Neural progenitor cell (in vitro differentiated cells): ENCODE results near the gene FLRT2. TPM values are rescaled to one million over a fixed set of nuclear protein-coding genes. Genes with fewer than 3 reads are reported as not detected.

ENCODE experiments used
- DNase-seq: peaks from one replicate; pipeline ENCODE4 v3.0.0-alpha.2; 2016; ENCODE audit warnings: low spot score
- H2AFZ ChIP-seq: fragments of 200-600 bp; sonication (generic); replicated peaks from 2 replicates; pipeline ENCODE4 v1.6.1; 2016; ENCODE audit warnings: antibody characterized with exemption
- H3F3A ChIP-seq: fragments of 200-600 bp; sonication (generic); 2 replicates; pipeline ENCODE4 v1.6.1; 2016; ENCODE audit warnings: antibody characterized with exemption, low read depth
- H3K27ac ChIP-seq: fragments of 200-600 bp; sonication (generic); 2 replicates; pipeline ENCODE4 v1.5.1; 2016; ENCODE audit warnings: mild to moderate bottlenecking
- H3K27me3 ChIP-seq: fragments of 200-600 bp; sonication (generic); 2 replicates; pipeline ENCODE4 v1.6.1; 2016; ENCODE audit warnings: mild to moderate bottlenecking, moderate library complexity
- H3K36me3 ChIP-seq: fragments of 200-600 bp; sonication (generic); 2 replicates; pipeline ENCODE4 v1.5.1; 2016
- H3K4me1 ChIP-seq: fragments of 200-600 bp; sonication (generic); 2 replicates; pipeline ENCODE4 v1.6.1; 2016; ENCODE audit warnings: mixed run types
- H3K4me2 ChIP-seq: fragments of 200-600 bp; sonication (generic); 2 replicates; pipeline ENCODE4 v1.6.1; 2016
- H3K4me3 ChIP-seq: fragments of 200-600 bp; sonication (generic); 2 replicates; pipeline ENCODE4 v1.5.1; 2016
- H3K79me2 ChIP-seq: fragments of 200-600 bp; sonication (generic); 2 replicates; pipeline ENCODE4 v1.6.1; 2016; ENCODE audit warnings: low read depth
- H3K9ac ChIP-seq: fragments of 200-600 bp; sonication (generic); 2 replicates; pipeline ENCODE4 v1.6.1; 2016
- H3K9me3 ChIP-seq: fragments of 200-600 bp; sonication (generic); 2 replicates; pipeline ENCODE4 v1.5.1; 2016; ENCODE audit warnings: low read depth
- H4K20me1 ChIP-seq: fragments of 200-600 bp; sonication (generic); 2 replicates; pipeline ENCODE4 v1.6.1; 2016; ENCODE audit warnings: low read depth
- H3K27ac Mint-ChIP-seq: 3 replicates; pipeline ENCODE4 v1.8.0; 2021; ENCODE audit warnings: mixed read lengths
- H3K27me3 Mint-ChIP-seq: 2 replicates; pipeline ENCODE4 v1.8.0; 2022; ENCODE audit warnings: low read depth, mild to moderate bottlenecking, inconsistent platforms, moderate library complexity, mixed read lengths; ENCODE audit not compliant: insufficient read depth
- H3K36me3 Mint-ChIP-seq: 3 replicates; pipeline ENCODE4 v1.8.0; 2021; ENCODE audit warnings: mixed read lengths
- H3K4me1 Mint-ChIP-seq: 3 replicates; pipeline ENCODE4 v1.8.0; 2021; ENCODE audit warnings: mixed read lengths
- H3K4me3 Mint-ChIP-seq: 3 replicates; pipeline ENCODE4 v1.8.0; 2021; ENCODE audit warnings: mild to moderate bottlenecking, moderate library complexity, mixed read lengths
- H3K9me3 Mint-ChIP-seq: 3 replicates; pipeline ENCODE4 v1.8.0; 2020; ENCODE audit warnings: mixed read lengths
- EZH2 ChIP-seq: fragments of 200-600 bp; sonication (generic); IDR thresholded peaks from 2 replicates; pipeline ENCODE4 v1.6.1; 2017; ENCODE audit warnings: antibody characterized with exemption, mild to moderate bottlenecking, moderate library complexity
- EZH2phosphoT487 ChIP-seq: fragments of 200-600 bp; sonication (generic); IDR thresholded peaks from 2 replicates; pipeline ENCODE4 v1.6.1; 2017; ENCODE audit warnings: antibody characterized with exemption
- total RNA-seq: library from RNA; depleted of rRNA; stranded (reverse); fragments of >200 nt; gene quantifications from 2 replicates; pipeline ENCODE4 v1.2.3, GENCODE V29; 2015; ENCODE audit warnings: low replicate concordance
- TF ChIP-seq, protein P1 (sequence below): fragments of 200-600 bp; sonication (generic); IDR thresholded peaks from 2 replicates; pipeline ENCODE4 v1.5.1; 2017; ENCODE audit warnings: antibody characterized with exemption, mild to moderate bottlenecking

FLRT2 gene
- total RNA-seq, 1 donor from 2014 or later: 8.5 TPM

GRCh38 chr14:85607651-85608081 is 77.7 kb downstream of the FLRT2 start:
- no peak overlapping the region for H3K27ac ChIP-seq
- H3K79me2 ChIP-seq: no peaks in the 10 kb centered on the region
- Mint-ChIP-seq H3K27ac (no peak overlapping the region), H3K4me1 (peaks cover 6% of the 10 kb centered on the region), H3K4me3 (no peak overlapping the region), H3K27me3 (peaks cover 2% of the 10 kb centered on the region), H3K9me3 (peaks cover 4% of the 10 kb centered on the region), H3K36me3 (peaks cover 10% of the 10 kb centered on the region)
- H2AFZ ChIP-seq: no peak overlapping the region
- H4K20me1 ChIP-seq: no peaks in the 10 kb centered on the region
- no peak overlapping the region for H3K4me3 ChIP-seq
- H3K4me2 ChIP-seq: no peak overlapping the region
- no peaks in the 10 kb centered on the region for H3K9me3 ChIP-seq
- DNase-seq: no peak
- peaks cover 7% of the 10 kb centered on the region for H3K4me1 ChIP-seq
- no peaks in the 10 kb centered on the region for H3K36me3 ChIP-seq
- H3F3A ChIP-seq: no peaks in the 10 kb centered on the region
- TF ChIP-seq, protein P1, sequence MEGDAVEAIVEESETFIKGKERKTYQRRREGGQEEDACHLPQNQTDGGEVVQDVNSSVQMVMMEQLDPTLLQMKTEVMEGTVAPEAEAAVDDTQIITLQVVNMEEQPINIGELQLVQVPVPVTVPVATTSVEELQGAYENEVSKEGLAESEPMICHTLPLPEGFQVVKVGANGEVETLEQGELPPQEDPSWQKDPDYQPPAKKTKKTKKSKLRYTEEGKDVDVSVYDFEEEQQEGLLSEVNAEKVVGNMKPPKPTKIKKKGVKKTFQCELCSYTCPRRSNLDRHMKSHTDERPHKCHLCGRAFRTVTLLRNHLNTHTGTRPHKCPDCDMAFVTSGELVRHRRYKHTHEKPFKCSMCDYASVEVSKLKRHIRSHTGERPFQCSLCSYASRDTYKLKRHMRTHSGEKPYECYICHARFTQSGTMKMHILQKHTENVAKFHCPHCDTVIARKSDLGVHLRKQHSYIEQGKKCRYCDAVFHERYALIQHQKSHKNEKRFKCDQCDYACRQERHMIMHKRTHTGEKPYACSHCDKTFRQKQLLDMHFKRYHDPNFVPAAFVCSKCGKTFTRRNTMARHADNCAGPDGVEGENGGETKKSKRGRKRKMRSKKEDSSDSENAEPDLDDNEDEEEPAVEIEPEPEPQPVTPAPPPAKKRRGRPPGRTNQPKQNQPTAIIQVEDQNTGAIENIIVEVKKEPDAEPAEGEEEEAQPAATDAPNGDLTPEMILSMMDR: no peak
- TF ChIP-seq EZH2: no peak
- TF ChIP-seq EZH2phosphoT487: no peak
- H3K27me3 ChIP-seq: no peaks in the 10 kb centered on the region
- H3K9ac ChIP-seq: no peak overlapping the region

DNA sequence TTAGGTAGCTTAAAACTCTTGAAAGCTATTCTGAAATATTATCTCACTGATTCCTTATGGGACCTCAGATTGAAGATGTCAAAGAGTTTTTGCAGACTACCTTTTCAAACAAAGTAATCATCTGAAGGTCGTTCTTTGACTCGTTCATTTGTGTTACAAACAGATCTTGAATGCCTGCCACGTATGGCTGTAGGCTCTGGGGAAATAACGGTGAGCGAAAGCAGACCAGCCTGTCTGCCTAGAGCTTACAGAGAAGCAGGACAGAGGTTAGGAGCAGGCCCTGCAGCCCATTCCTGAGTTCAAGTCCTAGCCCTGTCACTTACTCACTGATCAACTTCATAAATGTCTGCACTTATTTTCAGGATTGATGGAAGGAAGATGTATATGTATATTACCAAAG is 83.6 kb downstream of the FLRT2 start:
- Mint-ChIP-seq H3K4me1 (peaks cover 12% of the 10 kb centered on the region), H3K4me3 (no peak overlapping the region), H3K9me3 (peaks cover 4% of the 10 kb centered on the region), H3K27me3 (peaks cover 2% of the 10 kb centered on the region), H3K27ac (no peak overlapping the region), H3K36me3 (peaks cover 4% of the 10 kb centered on the region)
- Histone ChIP-seq H3K4me1 (peaks cover 9% of the 10 kb centered on the region), H3F3A (no peaks in the 10 kb centered on the region), H3K4me3 (no peak overlapping the region), H2AFZ (no peak overlapping the region), H4K20me1 (peaks cover 6% of the 10 kb centered on the region), H3K9me3 (no peaks in the 10 kb centered on the region), H3K79me2 (no peaks in the 10 kb centered on the region), H3K27ac (no peak overlapping the region), H3K4me2 (no peak overlapping the region), H3K27me3 (peaks cover 6% of the 10 kb centered on the region), H3K9ac (no peak overlapping the region), H3K36me3 (no peaks in the 10 kb centered on the region)
- DNase-seq: no peak
- TF ChIP-seq EZH2 (no peak), EZH2phosphoT487 (no peak)
- TF ChIP-seq, protein P1: no peak

DNA sequence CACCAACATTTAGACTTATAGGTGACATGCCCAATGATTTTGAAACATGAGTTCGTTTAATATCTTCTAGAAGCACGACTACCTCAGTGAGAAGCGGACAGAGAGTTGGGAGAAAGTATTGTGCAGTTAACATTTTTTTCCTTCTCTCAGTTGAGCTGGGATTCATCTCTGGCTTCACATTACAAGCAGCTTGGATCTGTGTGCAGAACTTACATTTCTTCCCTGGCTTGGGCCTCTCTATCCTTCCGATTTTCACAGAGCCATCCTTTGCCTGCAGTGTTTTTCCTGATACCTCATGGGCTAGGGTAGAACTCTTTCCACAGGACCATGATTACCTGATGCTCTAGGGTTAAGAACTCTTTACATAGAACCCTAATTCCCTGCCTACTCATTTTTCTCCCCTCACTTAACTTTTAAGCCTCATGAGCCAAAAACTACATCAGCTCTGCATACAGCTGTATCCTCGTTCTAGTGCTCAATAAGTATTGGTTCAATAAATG is 86.5 kb downstream of the FLRT2 start:
- Histone ChIP-seq H2AFZ (no peak overlapping the region), H3K27ac (no peak overlapping the region), H3K27me3 (peaks cover 6% of the 10 kb centered on the region), H3K4me1 (peaks cover 9% of the 10 kb centered on the region), H3K9ac (no peak overlapping the region), H3K36me3 (no peaks in the 10 kb centered on the region), H3K4me2 (no peak overlapping the region), H4K20me1 (peaks cover 6% of the 10 kb centered on the region), H3F3A (no peaks in the 10 kb centered on the region), H3K9me3 (no peaks in the 10 kb centered on the region), H3K4me3 (no peak overlapping the region), H3K79me2 (no peaks in the 10 kb centered on the region)
- Mint-ChIP-seq H3K4me1 (peaks cover 10% of the 10 kb centered on the region), H3K36me3 (peaks cover 6% of the 10 kb centered on the region), H3K27ac (no peak overlapping the region), H3K4me3 (no peak overlapping the region), H3K9me3 (no peaks in the 10 kb centered on the region), H3K27me3 (peaks cover 4% of the 10 kb centered on the region)
- DNase-seq: no peak
- TF ChIP-seq, protein P1: no peak
- TF ChIP-seq EZH2: no peak
- no peak for TF ChIP-seq EZH2phosphoT487
